Kidney epithelial cell (primary cell): ENCODE measurements around the gene ADAMTSL1. TPM values are rescaled to one million over a fixed set of nuclear protein-coding genes. Genes with fewer than 3 reads are reported as not detected.

ENCODE experiments used
- DNase-seq: peaks from one replicate; pipeline ENCODE4 v3.0.0-alpha.2; 2010; ENCODE audit warnings: low read depth
- H3K27me3 ChIP-seq: 2 replicates; pipeline ENCODE4 v1.6.0; 2011; ENCODE audit warnings: low read length; ENCODE audit not compliant: control insufficient read depth, insufficient read depth
- H3K36me3 ChIP-seq: 2 replicates; pipeline ENCODE4 v1.5.1; 2011; ENCODE audit warnings: low read length; ENCODE audit not compliant: control insufficient read depth, insufficient read depth
- H3K4me3 ChIP-seq: 2 replicates; pipeline ENCODE4 v1.5.1; 2011; ENCODE audit warnings: low read depth, mild to moderate bottlenecking, control low read depth, low read length
- CTCF ChIP-seq: IDR thresholded peaks from 2 replicates; pipeline ENCODE4 v1.5.1; 2011; ENCODE audit warnings: mild to moderate bottlenecking, moderate library complexity, low read length, control low read depth, inconsistent platforms; ENCODE audit not compliant: insufficient read depth, poor library complexity, severe bottlenecking
- total RNA-seq: library from RNA; depleted of rRNA; stranded (reverse); fragments of >200 nt; gene quantifications from 2 replicates; pipeline ENCODE4 v1.2.3, GENCODE V29; 2015

ADAMTSL1 gene
- total RNA-seq, 1 donor from 2014 or later = 0.08 TPM

GRCh38 chr9:18531136-18532065 is 57.4 kb downstream of the ADAMTSL1 start:
- Histone ChIP-seq H3K4me3 (no peak overlapping the region), H3K36me3 (no peaks in the 10 kb centered on the region), H3K27me3 (no peaks in the 10 kb centered on the region)
- no peak for DNase-seq
- TF ChIP-seq CTCF = no peak

GRCh38 chr9:18534611-18535010 is 60.7 kb downstream of the ADAMTSL1 start:
- TF ChIP-seq CTCF = no peak
- H3K36me3 ChIP-seq = no peaks in the 10 kb centered on the region
- H3K27me3 ChIP-seq = no peaks in the 10 kb centered on the region
- no peak for DNase-seq
- H3K4me3 ChIP-seq = no peak overlapping the region

GRCh38 chr9:18536554-18536953 is 62.6 kb downstream of the ADAMTSL1 start:
- Histone ChIP-seq H3K36me3 (no peaks in the 10 kb centered on the region), H3K4me3 (no peak overlapping the region), H3K27me3 (no peaks in the 10 kb centered on the region)
- DNase-seq = no peak
- no peak for TF ChIP-seq CTCF

GRCh38 chr9:18539203-18539693 is 65.3 kb downstream of the ADAMTSL1 start:
- no peak for TF ChIP-seq CTCF
- Histone ChIP-seq H3K27me3 (no peaks in the 10 kb centered on the region), H3K4me3 (no peak overlapping the region), H3K36me3 (no peaks in the 10 kb centered on the region)
- no peak for DNase-seq

- no peak overlapping the region for H3K4me3 ChIP-seq
- DNase-seq = no peak
- no peaks in the 10 kb centered on the region for H3K27me3 ChIP-seq
- no peak for TF ChIP-seq CTCF
- H3K36me3 ChIP-seq = no peaks in the 10 kb centered on the region
Observed at GRCh38 chr9:18542837-18543405, 69.0 kb downstream of the ADAMTSL1 start.
